IPS-15b (cell line): Measurements from ENCODE around the gene SDC1.

Experiments
- H3K27me3 ChIP-seq: one replicate; pipeline ENCODE4 v1.6.1; 2013; ENCODE audit warnings: low read length; ENCODE audit not compliant: control insufficient read depth, insufficient read depth
- H3K36me3 ChIP-seq: one replicate; pipeline ENCODE4 v1.6.1; 2013; ENCODE audit warnings: low read length; ENCODE audit not compliant: control insufficient read depth, insufficient read depth
- H3K4me1 ChIP-seq: one replicate; pipeline ENCODE4 v1.6.1; 2013; ENCODE audit warnings: mild to moderate bottlenecking, low read length; ENCODE audit not compliant: control insufficient read depth, insufficient read depth
- H3K4me3 ChIP-seq: one replicate; pipeline ENCODE4 v1.5.1; 2013; ENCODE audit warnings: low read depth, low read length
- H3K9ac ChIP-seq: one replicate; pipeline ENCODE4 v1.6.1; 2013; ENCODE audit warnings: low read depth, mild to moderate bottlenecking, low read length
- H3K9me3 ChIP-seq: one replicate; pipeline ENCODE4 v1.6.1; 2013; ENCODE audit warnings: mild to moderate bottlenecking, low read length; ENCODE audit not compliant: control insufficient read depth, insufficient read depth

The SDC1 gene

GRCh38 chr2:20218331-20219320, 6.3 kb downstream of the SDC1 start:
- Histone ChIP-seq H3K36me3 (peaks cover 5% of the 10 kb centered on the region), H3K9ac (no peak overlapping the region), H3K4me3 (no peak overlapping the region), H3K4me1 (peaks cover 14% of the 10 kb centered on the region), H3K9me3 (no peaks in the 10 kb centered on the region), H3K27me3 (no peaks in the 10 kb centered on the region)

GRCh38 chr2:20217041-20217970, 7.6 kb downstream of the SDC1 start:
- peaks cover 11% of the 10 kb centered on the region for H3K4me1 ChIP-seq
- H3K9ac ChIP-seq: no peak overlapping the region
- no peak overlapping the region for H3K4me3 ChIP-seq
- H3K36me3 ChIP-seq: peaks cover 5% of the 10 kb centered on the region
- H3K27me3 ChIP-seq: no peaks in the 10 kb centered on the region
- no peaks in the 10 kb centered on the region for H3K9me3 ChIP-seq

GRCh38 chr2:20216130-20217025, 8.6 kb downstream of the SDC1 start:
- H3K9ac ChIP-seq: peak overlapping the region; percentile 3
- H3K9me3 ChIP-seq: no peaks in the 10 kb centered on the region
- H3K4me1 ChIP-seq: peaks cover 9% of the 10 kb centered on the region
- H3K27me3 ChIP-seq: no peaks in the 10 kb centered on the region
- no peak overlapping the region for H3K4me3 ChIP-seq
- peaks cover 5% of the 10 kb centered on the region for H3K36me3 ChIP-seq

- no peaks in the 10 kb centered on the region for H3K9me3 ChIP-seq
- H3K4me3 ChIP-seq: no peak overlapping the region
- peaks cover 6% of the 10 kb centered on the region for H3K36me3 ChIP-seq
- peak overlapping the region; percentile 3 for H3K9ac ChIP-seq
- no peaks in the 10 kb centered on the region for H3K27me3 ChIP-seq
- peaks cover 6% of the 10 kb centered on the region for H3K4me1 ChIP-seq
These were observed 9.5 kb downstream of the SDC1 start for GRCh38 chr2:20215183-20216040.

- Histone ChIP-seq H3K9me3 (no peaks in the 10 kb centered on the region), H3K27me3 (no peaks in the 10 kb centered on the region), H3K9ac (no peak overlapping the region), H3K4me3 (no peak overlapping the region), H3K4me1 (peaks cover 6% of the 10 kb centered on the region), H3K36me3 (peaks cover 9% of the 10 kb centered on the region)
These were observed 10.3 kb downstream of the SDC1 start for GRCh38 chr2:20214566-20215182.

- Histone ChIP-seq H3K9me3 (no peaks in the 10 kb centered on the region), H3K9ac (no peak overlapping the region), H3K27me3 (no peaks in the 10 kb centered on the region), H3K4me3 (no peak overlapping the region), H3K4me1 (peaks cover 6% of the 10 kb centered on the region), H3K36me3 (peaks cover 9% of the 10 kb centered on the region)
These were observed 11.0 kb downstream of the SDC1 start for GRCh38 chr2:20213651-20214565.

- Histone ChIP-seq H3K9ac (no peak overlapping the region), H3K4me3 (no peak overlapping the region), H3K4me1 (peaks cover 6% of the 10 kb centered on the region), H3K27me3 (no peaks in the 10 kb centered on the region), H3K36me3 (peaks cover 7% of the 10 kb centered on the region), H3K9me3 (no peaks in the 10 kb centered on the region)
These were observed 11.9 kb downstream of the SDC1 start for GRCh38 chr2:20212871-20213503.

GRCh38 chr2:20212459-20212870, 12.5 kb downstream of the SDC1 start:
- H3K36me3 ChIP-seq: peaks cover 7% of the 10 kb centered on the region
- no peak overlapping the region for H3K4me3 ChIP-seq
- H3K9me3 ChIP-seq: no peaks in the 10 kb centered on the region
- peaks cover 6% of the 10 kb centered on the region for H3K4me1 ChIP-seq
- H3K9ac ChIP-seq: no peak overlapping the region
- no peaks in the 10 kb centered on the region for H3K27me3 ChIP-seq

- H3K4me3 ChIP-seq: no peak overlapping the region
- peaks cover 6% of the 10 kb centered on the region for H3K4me1 ChIP-seq
- H3K36me3 ChIP-seq: peaks cover 8% of the 10 kb centered on the region
- H3K9ac ChIP-seq: no peak overlapping the region
- no peaks in the 10 kb centered on the region for H3K27me3 ChIP-seq
- H3K9me3 ChIP-seq: no peaks in the 10 kb centered on the region
These were observed 13.0 kb downstream of the SDC1 start for GRCh38 chr2:20211860-20212458.
